H1 (cell line): ENCODE measurements around the gene OGFR. TPM values are rescaled to one million over a fixed set of nuclear protein-coding genes. Genes with fewer than 3 reads are reported as not detected.

Experiments used
- CTCF ChIA-PET: fragments of 300-600 bp; sonication (Branson Sonifier 250); formaldehyde crosslinking; loops from one replicate; lab custom pipeline; 2021; ENCODE audit not compliant: partially characterized antibody; lab: Charles Lee
- POLR2A ChIA-PET: fragments of 300-600 bp; sonication (Branson Sonifier 250); formaldehyde crosslinking; loops from one replicate; lab custom pipeline; 2021; ENCODE audit warnings: inconsistent platforms; ENCODE audit not compliant: partially characterized antibody; lab: Charles Lee
- DNase-seq, 2 experiments: peaks; one replicate each; pipeline versions ENCODE4 v3.0.0 to v3.0.0-alpha.2; 2010 to 2022; ENCODE audit warnings: low spot score in 2 of 2, low read depth in 1 of 2, mixed read lengths in 1 of 2
- FAIRE-seq: peaks from 2 replicates; lab custom pipeline; 2011; peaks lifted over from hg19 to GRCh38; lab: Jason Lieb, UNC
- H2AFZ ChIP-seq: 2 replicates; pipeline ENCODE4 v1.8.1; 2012; ENCODE audit warnings: low read length, inconsistent platforms
- H2AK5ac ChIP-seq: 2 replicates; pipeline ENCODE4 v1.6.1; 2013; ENCODE audit warnings: low read depth, low read length
- H2BK120ac ChIP-seq: replicated peaks from 2 replicates; pipeline ENCODE3; 2013; ENCODE audit warnings: low read depth, low read length, inconsistent platforms
- H2BK12ac ChIP-seq: 2 replicates; pipeline ENCODE4 v1.6.1; 2013; ENCODE audit warnings: low read depth, low read length
- H2BK15ac ChIP-seq: 2 replicates; pipeline ENCODE4 v1.6.1; 2013; ENCODE audit warnings: low read length
- H2BK20ac ChIP-seq: 2 replicates; pipeline ENCODE4 v1.6.1; 2013; ENCODE audit warnings: low read length
- H2BK5ac ChIP-seq: 2 replicates; pipeline ENCODE4 v1.6.1; 2013; ENCODE audit warnings: low read depth, low read length
- H3K14ac ChIP-seq: 2 replicates; pipeline ENCODE4 v1.6.1; 2013; ENCODE audit warnings: inconsistent platforms; ENCODE audit not compliant: insufficient read length
- H3K18ac ChIP-seq: 2 replicates; pipeline ENCODE4 v1.6.1; 2013; ENCODE audit warnings: low read length; ENCODE audit errors: extremely low read depth
- H3K23ac ChIP-seq: 2 replicates; pipeline ENCODE4 v1.6.1; 2013; ENCODE audit warnings: inconsistent platforms; ENCODE audit not compliant: insufficient read length
- H3K23me2 ChIP-seq: 2 replicates; pipeline ENCODE4 v1.6.1; 2013; ENCODE audit warnings: low read depth, low read length
- H3K27ac ChIP-seq: 2 replicates; pipeline ENCODE4 v1.6.1; 2011; ENCODE audit warnings: low read depth, low read length, inconsistent platforms
- H3K27me3 ChIP-seq, 4 experiments: replicated peaks in 1 of 4; 1 replicate in 1 of 4; 2 replicates in 3 of 4; pipeline versions ENCODE4 v1.6.1 to v1.8.1; 2011 to 2013; ENCODE audit warnings: low read length in 3 of 4, mild to moderate bottlenecking in 3 of 4, inconsistent platforms in 2 of 4, mixed read lengths in 2 of 4, moderate library complexity in 1 of 4; ENCODE audit not compliant: control insufficient read depth in 3 of 4, insufficient read depth in 3 of 4; ENCODE audit errors: extremely low read depth in 1 of 4
- H3K36me3 ChIP-seq, 4 experiments: 2 replicates each; pipeline versions ENCODE4 v1.6.1 to v1.8.1; 2011 to 2013; ENCODE audit warnings: mild to moderate bottlenecking in 4 of 4, low read length in 3 of 4, moderate library complexity in 2 of 4, control low read depth in 1 of 4, inconsistent platforms in 1 of 4; ENCODE audit not compliant: insufficient read depth in 4 of 4, control insufficient read depth in 2 of 4
- H3K4ac ChIP-seq: replicated peaks from 2 replicates; pipeline ENCODE3; 2013; ENCODE audit warnings: low read length, low read depth, mixed read lengths, inconsistent platforms; ENCODE audit not compliant: insufficient read length
- H3K4me1 ChIP-seq, 4 experiments: replicated peaks in 1 of 4; 1 replicate in 1 of 4; 2 replicates in 3 of 4; pipeline versions ENCODE4 v1.6.1 to v1.8.1; 2011 to 2013; ENCODE audit warnings: low read length in 3 of 4, inconsistent platforms in 2 of 4, mixed read lengths in 1 of 4; ENCODE audit not compliant: insufficient read depth in 4 of 4, control insufficient read depth in 3 of 4
- H3K4me2 ChIP-seq, 2 experiments: 2 replicates each; pipeline versions ENCODE4 v1.6.1 to v1.8.1; 2011 to 2013; ENCODE audit warnings: low read depth in 2 of 2, low read length in 2 of 2, control low read depth in 1 of 2, inconsistent platforms in 1 of 2, mild to moderate bottlenecking in 1 of 2; ENCODE audit not compliant: insufficient read depth in 1 of 2
- H3K4me3 ChIP-seq, 4 experiments: fragments of 200-600, 300-600 bp in 1 of 4; sonication (generic), shearing (Covaris generic), sonication (Bioruptor Twin) in 1 of 4; 2 replicates each; pipeline versions ENCODE4 v1.5.1 to v1.8.1; 2011 to 2016; ENCODE audit warnings: low read length in 4 of 4, low read depth in 3 of 4, control low read depth in 2 of 4, inconsistent platforms in 2 of 4, mild to moderate bottlenecking in 2 of 4, mixed read lengths in 1 of 4, moderate library complexity in 1 of 4; ENCODE audit not compliant: insufficient read depth in 2 of 4; ENCODE audit errors: extremely low read depth in 1 of 4
- H3K56ac ChIP-seq: replicated peaks from 2 replicates; pipeline ENCODE3; 2013; ENCODE audit warnings: low read depth, mild to moderate bottlenecking, mixed read lengths, low read length, inconsistent platforms; ENCODE audit not compliant: insufficient read length
- H3K79me1 ChIP-seq: 2 replicates; pipeline ENCODE4 v1.6.1; 2013; ENCODE audit warnings: low read depth, low read length, control low read depth
- H3K79me2 ChIP-seq, 2 experiments: 2 replicates each; pipeline versions ENCODE4 v1.6.1 to v1.8.1; 2012 to 2013; ENCODE audit warnings: low read length in 2 of 2, mild to moderate bottlenecking in 2 of 2, inconsistent platforms in 1 of 2; ENCODE audit not compliant: insufficient read depth in 2 of 2, control insufficient read depth in 1 of 2
- H3K9ac ChIP-seq, 4 experiments: replicated peaks in 1 of 4; 1 replicate in 1 of 4; 2 replicates in 3 of 4; pipeline versions ENCODE4 v1.6.1 to v1.8.1; 2011 to 2013; ENCODE audit warnings: low read depth in 3 of 4, low read length in 3 of 4, control low read depth in 2 of 4, mild to moderate bottlenecking in 2 of 4, moderate library complexity in 2 of 4, inconsistent platforms in 1 of 4; ENCODE audit errors: extremely low read depth in 1 of 4
- H3K9me3 ChIP-seq, 2 experiments: 2 replicates each; pipeline versions ENCODE4 v1.6.1 to v1.8.1; 2012 to 2013; ENCODE audit warnings: mild to moderate bottlenecking in 2 of 2, moderate library complexity in 2 of 2, control low read depth in 1 of 2, inconsistent platforms in 1 of 2, low read depth in 1 of 2, low read length in 1 of 2, mixed read lengths in 1 of 2; ENCODE audit not compliant: insufficient read depth in 2 of 2
- H4K20me1 ChIP-seq, 2 experiments: replicated peaks in 1 of 2; 2 replicates each; pipeline versions ENCODE3 to v1.8.1; 2011 to 2013; ENCODE audit warnings: inconsistent platforms in 2 of 2, low read length in 2 of 2, mild to moderate bottlenecking in 1 of 2; ENCODE audit not compliant: insufficient read depth in 2 of 2, control insufficient read depth in 1 of 2
- H4K5ac ChIP-seq: 2 replicates; pipeline ENCODE4 v1.6.1; 2013; ENCODE audit warnings: low read length, low read depth, mixed read lengths, inconsistent platforms; ENCODE audit not compliant: insufficient read length
- H4K8ac ChIP-seq: 2 replicates; pipeline ENCODE4 v1.8.0; 2013; ENCODE audit warnings: mild to moderate bottlenecking, moderate library complexity, low read length, inconsistent platforms; ENCODE audit not compliant: insufficient read depth; ENCODE audit errors: extremely low read depth
- H4K91ac ChIP-seq: replicated peaks from 2 replicates; pipeline ENCODE3; 2013; ENCODE audit warnings: low read length, mixed read lengths, inconsistent platforms; ENCODE audit not compliant: insufficient read length
- CHD2 ChIP-seq: IDR thresholded peaks from 2 replicates; pipeline ENCODE4 v1.6.1; 2012; ENCODE audit warnings: low read length, improper control_type of control experiment
- CTCF ChIP-seq, 3 experiments: IDR thresholded peaks; 1 replicate in 2 of 3; 2 replicates in 1 of 3; pipeline versions ENCODE4 v1.5.1 to v1.6.1; 2011; ENCODE audit warnings: low read length in 3 of 3, mild to moderate bottlenecking in 3 of 3, inconsistent platforms in 2 of 3, low read depth in 1 of 3, moderate library complexity in 1 of 3; ENCODE audit not compliant: insufficient read depth in 1 of 3; ENCODE audit errors: control extremely low read depth in 1 of 3
- NRF1 ChIP-seq: IDR thresholded peaks from 2 replicates; pipeline ENCODE4 v1.6.1; 2011; ENCODE audit warnings: mild to moderate bottlenecking, low read depth, low read length, improper control_type of control experiment
- PHF8 ChIP-seq: fragments of 200-600 bp; sonication (generic); conservative IDR thresholded peaks from 2 replicates; pipeline ENCODE4 v1.7.1; 2012; ENCODE audit warnings: low read depth, mild to moderate bottlenecking, inconsistent platforms, low read length, moderate library complexity
- SP4 ChIP-seq: IDR thresholded peaks from 2 replicates; pipeline ENCODE4 v1.6.1; 2012; ENCODE audit warnings: low read length, inconsistent platforms
- SUZ12 ChIP-seq: fragments of 200-600 bp; sonication (generic); IDR thresholded peaks from 2 replicates; pipeline ENCODE4 v1.6.1; 2012; ENCODE audit warnings: mild to moderate bottlenecking, inconsistent platforms, low read length, moderate library complexity, mixed read lengths
- WGBS, 2 experiments: shearing (Covaris generic) in 1 of 2; methylation state at CpG; one replicate each; pipeline versions ENCODE4 v1.1.6 to v1.1.7; 2013 to 2015; ENCODE audit warnings: low lambda C conversion rate in 2 of 2, mixed read lengths in 2 of 2, inconsistent platforms in 1 of 2, low coverage in 1 of 2, missing lambda C conversion rate in 1 of 2; ENCODE audit not compliant: insufficient replicate concordance in 2 of 2, insufficient coverage in 1 of 2, insufficient read length in 1 of 2; ENCODE audit errors: extremely low coverage in 1 of 2, missing lambda C conversion rate in 1 of 2; 5-methylcytosine and 5-hydroxymethylcytosine counted together
- polyA plus RNA-seq, 7 experiments: library from polyadenylated mRNA; depleted of rRNA in 3 of 7; stranded (reverse) in 5 of 7; unstranded in 2 of 7; fragments of >200 nt in 5 of 7; fragments of 200-250 nt in 2 of 7; gene quantifications; 1 replicate in 5 of 7; 2 replicates in 1 of 7; 4 replicates in 1 of 7; pipeline versions ENCODE4 v1.2.1 to v1.2.3, GENCODE V29; 2011 to 2013; ENCODE audit warnings: missing spikeins in 2 of 7, mixed read lengths in 2 of 7
- total RNA-seq: library from RNA; stranded (reverse); fragmentation: NEBNext Ultra II Directional; extraction: Animal tissue kit (Norgen Biotek cat#: 25700); gene quantifications from 2 replicates; pipeline ENCODE4 v1.2.1, GENCODE V29; 2021

OGFR gene
- total and polyA plus RNA-seq, 2 of the 8 experiments (the other 6 are each of a cell fraction or from before 2014, with no cell fraction given) = 13.9 to 25.1 TPM

- peaks cover 0 to 12% (median 8%) of the 10 kb centered on the region in 4 experiments; a peak in 6 of 7 replicates for H3K4me1 ChIP-seq
- peaks cover 6 to 21% of the 10 kb centered on the region in 2 experiments for H4K20me1 ChIP-seq
- TF ChIP-seq NRF1 = no peak
- no peak for TF ChIP-seq SUZ12
- no peak for TF ChIP-seq SP4
- no peak for TF ChIP-seq CTCF (IDR thresholded peaks at IDR 0.05; ENCODE audit: control extremely low read depth in 1 of 3, insufficient read depth in 1 of 3, low read depth in 1 of 3, low read length in 3 of 3)
- TF ChIP-seq PHF8 = no peak
- no peak for TF ChIP-seq CHD2
- H3K79me2 ChIP-seq = no peaks in the 10 kb centered on the region
- no peak overlapping the region for H4K91ac ChIP-seq
- H3K4ac ChIP-seq = no peak overlapping the region
- no peak overlapping the region for H2BK12ac ChIP-seq
- H3K14ac ChIP-seq = no peak overlapping the region
- H3K27ac ChIP-seq = no peak overlapping the region
- H3K9ac ChIP-seq = no peak overlapping the region
- H3K4me2 ChIP-seq = no peak overlapping the region
- H4K5ac ChIP-seq = no peak overlapping the region
- no peaks in the 10 kb centered on the region for H3K9me3 ChIP-seq
- ChIA-PET POLR2A (interaction anchor here (1.2 kb wide), 2 partner anchors 10 to 11 kb away, joined by 3 read pairs; partner anchors contain the start of gene MRGBP), CTCF (interaction anchor here (0.6 to 4.0 kb wide), 36 partner anchors 9 to 354 kb away, joined by 3 to 37 read pairs (median 5); partner anchors contain the start of genes COL9A3 and MRGBP)
- H3K23ac ChIP-seq = no peak overlapping the region
- H2BK5ac ChIP-seq = no peak overlapping the region
- H3K23me2 ChIP-seq = peaks cover 8% of the 10 kb centered on the region; the same call in 1 of the 2 replicates
- peaks cover 0 to 8% (median 4%) of the 10 kb centered on the region in 4 experiments; a peak in 4 of 7 replicates for H3K27me3 ChIP-seq
- H3K79me1 ChIP-seq = peaks cover 6% of the 10 kb centered on the region; the same call in 1 of the 2 replicates
- no peak overlapping the region for H2BK120ac ChIP-seq
- H3K36me3 ChIP-seq = peaks cover 0 to 20% (median 7%) of the 10 kb centered on the region in 4 experiments; a peak in 4 of 8 replicates
- 89% methylated on average over 22 of the region's 23 CpGs; no CpG with 5 or more reads in 1 of the 2 experiments for WGBS, 2 experiments
- H3K4me3 ChIP-seq = no peak overlapping the region
- no peak overlapping the region for H3K56ac ChIP-seq
- H2AFZ ChIP-seq = no peak overlapping the region
- FAIRE-seq (no peak), DNase-seq (no peak)
- H2AK5ac ChIP-seq = no peak overlapping the region
- H3K18ac ChIP-seq = no peak overlapping the region
- H2BK20ac ChIP-seq = no peak overlapping the region
- no peak overlapping the region for H4K8ac ChIP-seq
- no peak overlapping the region for H2BK15ac ChIP-seq
Measured at GRCh38 chr20:62807444-62808210, 3.0 kb downstream of the OGFR start.
